Heart right ventricle (tissue), 16 donors: ENCODE measurements around the gene DDX24. TPM values are rescaled to one million over a fixed set of nuclear protein-coding genes. Genes with fewer than 3 reads are reported as not detected.

Experiments used
- ATAC-seq, 8 donors: fragments of 200-7000 bp; cut with Tn5 transposase; one replicate each; pipeline ENCODE4 v1.9.1; 2020; ENCODE audit warnings: mild to moderate bottlenecking in 8 of 8, moderate library complexity in 8 of 8, moderate number of reproducible peaks in 1 of 8
- DNase-seq, 2 donors: peaks; one replicate each; pipeline ENCODE4 v3.0.0-alpha.2; 2020
- H3K27ac ChIP-seq, 10 donors: fragments of 200-600 bp; sonication (generic) in 2 of 10; one replicate each; pipeline versions ENCODE4 v1.5.0 to v1.8.0; 2020 to 2022; ENCODE audit warnings: mild to moderate bottlenecking in 3 of 10
- H3K27me3 ChIP-seq, 7 donors: fragments of 200-600 bp; one replicate each; pipeline ENCODE4 v1.8.0; 2021 to 2022; ENCODE audit warnings: mild to moderate bottlenecking in 2 of 7
- H3K36me3 ChIP-seq, 9 donors: fragments of 200-600 bp; sonication (generic) in 1 of 9; one replicate each; pipeline versions ENCODE4 v1.5.0 to v1.8.0; 2020 to 2022; ENCODE audit warnings: mild to moderate bottlenecking in 2 of 9
- H3K4me1 ChIP-seq, 9 donors: fragments of 200-600 bp; sonication (generic) in 1 of 9; one replicate each; pipeline versions ENCODE4 v1.5.0 to v1.8.0; 2020 to 2022; ENCODE audit warnings: mild to moderate bottlenecking in 4 of 9
- H3K4me3 ChIP-seq, 10 donors: fragments of 200-600 bp; sonication (generic) in 2 of 10; one replicate each; pipeline versions ENCODE4 v1.5.0 to v1.8.0; 2020 to 2022; ENCODE audit warnings: mild to moderate bottlenecking in 7 of 10, moderate library complexity in 2 of 10
- H3K9me3 ChIP-seq, 11 donors: fragments of 200-600 bp in 10 of 11; sonication (generic) in 2 of 11; one replicate each; pipeline versions ENCODE4 v1.5.0 to v1.8.0; 2013 to 2022; ENCODE audit warnings: mild to moderate bottlenecking in 2 of 11, control low read depth in 1 of 11, moderate library complexity in 1 of 11
- WGBS, 2 donors: extraction: QIAGEN DNeasy Blood & Tissue Kit; methylation state at CpG; one replicate each; pipeline ENCODE4 v1.1.7; 2013; ENCODE audit warnings: inconsistent platforms in 1 of 2; 5-methylcytosine and 5-hydroxymethylcytosine counted together
- intact Hi-C, 10 donors: fragments of 100-400 bp; cut with DNase I; formaldehyde crosslinking; loops; one replicate each; pipeline versions ENCODE4 v1.11.1 to v1.14.2; 2022
- polyA plus RNA-seq, 2 donors: library from polyadenylated mRNA; stranded (reverse); fragments of 200-250 nt; gene quantifications; one replicate each; pipeline ENCODE4 v1.2.3, GENCODE V29; 2013
- total RNA-seq, 10 donors: library from RNA; stranded (reverse); fragmentation: NEBNext Ultra II Directional in 3 of 10; extraction: Animal tissue kit (Norgen Biotek cat#: 25700) in 3 of 10; gene quantifications; one replicate each; pipeline versions ENCODE4 v1.2.1 to v1.2.4, GENCODE V29; 2021 to 2023
- TF ChIP-seq, protein P1 (sequence below), 9 donors: fragments of 200-600 bp; sonication (generic) in 2 of 9; IDR thresholded peaks; one replicate each; pipeline versions ENCODE4 v1.5.0 to v1.8.0; 2021 to 2022; ENCODE audit warnings: antibody characterized with exemption in 9 of 9, mild to moderate bottlenecking in 5 of 9, moderate library complexity in 1 of 9
- donor health status: Arrhythmogenic right ventricular cardiomyopathy.
- donor health status: ischemic (EF 13 %, LVEDD 7.1; RV severe dilation, severe dysfunction).
- donor health status: healthy with polysubstance abuse.
- donor health status: DM: no; HTN: yes; CAD: no.
- donor health status: DM: no; HTN: no; CAD: no.
- donor health status: ischemic (EF 25% LVEDD 6.9; RV normal size, moderate dysfunction).
- donor health status: ischemic (EF 25% LVEDD 5.7; RV mildly dilated, moderate dysfunction).
- donor health status: healthy.
- donor health status: DM: yes; HTN: yes; CAD: no.
- donor health status: Ischemic cardiomyopathy.
- donor health status: ischemic (EF 35%, LVEDD 5.7; RV mildly dilated, moderate dysfunction).
- donor health status: nonischemic (EF 11% LVEDD 7.7; RV severe dilation, severe dysfunction).
- donor health status: DM: yes; HTN: yes; CAD: no.
- donor health status: PGD.
- donor health status: ischemic (EF 29% LVEDD 5.4; RV normal size, mild dysfunction).
- donor health status: nonischemic (EF 23%, LVEDD 6.1; RV moderate dilation, normal function).

DDX24 gene
- total and polyA plus RNA-seq, 12 donors, result 94.1 to 269 (median 234) TPM

DNA sequence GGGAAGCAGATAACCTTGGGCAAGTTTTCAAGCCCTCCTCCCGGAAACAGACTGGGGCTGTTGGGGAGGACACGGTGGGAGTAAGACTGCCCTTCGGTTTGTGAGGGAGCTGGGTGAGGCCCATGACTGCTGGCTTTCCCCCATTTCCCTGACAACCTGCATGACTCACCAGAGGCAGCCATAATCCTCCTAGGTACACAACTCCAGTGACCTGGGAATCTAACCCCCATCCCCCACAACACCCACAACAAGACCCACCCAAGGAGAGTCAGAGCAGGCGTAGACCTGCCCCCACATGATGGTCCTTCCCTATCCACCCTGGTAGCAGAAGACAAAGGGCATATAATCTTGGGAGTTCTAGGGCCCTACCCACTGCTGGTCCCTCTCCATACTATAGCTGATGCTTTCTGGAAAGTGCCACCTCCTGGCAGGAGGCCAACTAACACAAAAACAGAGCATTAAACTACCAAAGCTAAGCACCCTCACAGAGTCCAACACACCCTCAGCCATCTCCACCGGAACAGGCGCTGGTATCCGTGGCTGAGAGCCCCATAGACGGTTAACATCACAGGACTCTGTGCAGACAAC is 14.8 kb downstream of the DDX24 start:
- DNase-seq (no peak), ATAC-seq (peak in 4 of 8 donors; percentile 25 to 55 (median 37))
- H3K27me3 ChIP-seq, result no peaks in the 10 kb centered on the region
- H3K27ac ChIP-seq, result no peak overlapping the region
- TF ChIP-seq, protein P1, sequence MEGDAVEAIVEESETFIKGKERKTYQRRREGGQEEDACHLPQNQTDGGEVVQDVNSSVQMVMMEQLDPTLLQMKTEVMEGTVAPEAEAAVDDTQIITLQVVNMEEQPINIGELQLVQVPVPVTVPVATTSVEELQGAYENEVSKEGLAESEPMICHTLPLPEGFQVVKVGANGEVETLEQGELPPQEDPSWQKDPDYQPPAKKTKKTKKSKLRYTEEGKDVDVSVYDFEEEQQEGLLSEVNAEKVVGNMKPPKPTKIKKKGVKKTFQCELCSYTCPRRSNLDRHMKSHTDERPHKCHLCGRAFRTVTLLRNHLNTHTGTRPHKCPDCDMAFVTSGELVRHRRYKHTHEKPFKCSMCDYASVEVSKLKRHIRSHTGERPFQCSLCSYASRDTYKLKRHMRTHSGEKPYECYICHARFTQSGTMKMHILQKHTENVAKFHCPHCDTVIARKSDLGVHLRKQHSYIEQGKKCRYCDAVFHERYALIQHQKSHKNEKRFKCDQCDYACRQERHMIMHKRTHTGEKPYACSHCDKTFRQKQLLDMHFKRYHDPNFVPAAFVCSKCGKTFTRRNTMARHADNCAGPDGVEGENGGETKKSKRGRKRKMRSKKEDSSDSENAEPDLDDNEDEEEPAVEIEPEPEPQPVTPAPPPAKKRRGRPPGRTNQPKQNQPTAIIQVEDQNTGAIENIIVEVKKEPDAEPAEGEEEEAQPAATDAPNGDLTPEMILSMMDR (IDR thresholded peaks at IDR 0.05), result no peak
- H3K9me3 ChIP-seq, result peaks cover 0 to 35% (median 0%) of the 10 kb centered on the region in 11 donors
- H3K4me3 ChIP-seq, result no peak overlapping the region
- peaks cover 0 to 27% (median 9%) of the 10 kb centered on the region in 9 donors for H3K36me3 ChIP-seq
- intact Hi-C loops, result no loop called here
- 56% methylated on average over 8 of the region's 8 CpGs for whole genome bisulfite sequencing, 2 donors
- H3K4me1 ChIP-seq, result peaks cover 5 to 52% (median 32%) of the 10 kb centered on the region in 9 donors

DNA sequence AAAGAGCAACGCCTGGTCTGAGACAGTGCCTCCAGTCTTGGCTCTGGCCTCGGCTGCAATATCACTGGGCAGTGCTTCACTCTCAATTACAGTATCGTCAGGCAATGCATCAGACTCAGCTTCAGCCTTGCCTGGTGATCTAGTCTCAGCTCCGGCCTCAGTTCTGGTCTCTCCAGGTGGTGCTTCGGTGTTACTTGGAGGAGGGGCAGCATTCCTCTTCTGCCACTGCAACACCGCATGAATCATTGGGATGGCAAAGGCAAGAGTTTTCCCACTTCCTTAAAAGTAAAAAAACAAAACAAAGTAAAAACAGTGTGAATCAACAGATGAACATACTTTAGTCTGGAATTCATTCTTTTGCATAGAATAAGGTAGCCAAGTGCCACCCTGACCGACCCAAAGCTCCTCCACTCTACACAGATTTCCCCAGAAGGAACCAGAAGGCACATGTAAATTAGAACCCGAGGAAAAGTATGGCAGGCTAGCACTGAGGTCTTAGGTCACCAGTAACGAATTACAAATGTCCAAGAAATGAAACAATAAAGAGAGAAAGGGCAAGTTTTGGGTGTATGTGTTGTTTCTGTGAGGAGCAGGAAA is 18.6 kb downstream of the DDX24 start:
- TF ChIP-seq, protein P1 (IDR thresholded peaks at IDR 0.05), result no peak
- no peak overlapping the region for H3K27ac ChIP-seq
- H3K36me3 ChIP-seq, result peaks cover 4 to 65% (median 44%) of the 10 kb centered on the region in 9 donors
- no peaks in the 10 kb centered on the region for H3K27me3 ChIP-seq
- DNase-seq, result no peak
- no peak for ATAC-seq
- WGBS, 2 donors, result 73 to 77% methylated on average over 9 of the region's 9 CpGs
- intact Hi-C loops, result no loop called here
- peaks cover 0 to 2% (median 0%) of the 10 kb centered on the region in 11 donors for H3K9me3 ChIP-seq
- peaks cover 5 to 72% (median 31%) of the 10 kb centered on the region in 9 donors for H3K4me1 ChIP-seq
- H3K4me3 ChIP-seq, result no peak overlapping the region

DNA sequence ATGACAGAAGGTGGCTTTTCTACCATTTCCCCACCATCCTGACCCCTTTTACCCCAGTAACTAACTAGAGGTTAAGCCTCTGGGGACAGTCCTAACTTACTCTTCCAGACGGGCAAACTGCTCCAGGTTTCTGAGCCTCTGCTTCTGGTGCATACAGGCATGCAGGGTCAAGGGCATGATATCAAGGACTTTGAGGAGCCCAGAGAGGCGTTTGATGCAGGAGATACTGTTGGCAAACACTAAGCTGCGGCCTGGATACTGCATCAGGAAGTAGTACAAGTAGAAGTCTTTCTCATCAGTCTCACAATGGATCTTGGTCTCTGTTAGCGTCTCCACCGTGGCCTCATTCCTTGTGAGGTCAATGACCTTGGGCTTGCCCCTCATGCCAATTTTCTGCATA is 21.0 kb downstream of the DDX24 start:
- DNase-seq (no peak), ATAC-seq (no peak)
- Histone ChIP-seq H3K27ac (no peak overlapping the region), H3K27me3 (no peaks in the 10 kb centered on the region), H3K4me3 (no peak overlapping the region), H3K4me1 (peaks cover 0 to 59% (median 15%) of the 10 kb centered on the region in 9 donors), H3K9me3 (no peaks in the 10 kb centered on the region), H3K36me3 (peaks cover 5 to 89% (median 67%) of the 10 kb centered on the region in 9 donors)
- TF ChIP-seq, protein P1 (IDR thresholded peaks at IDR 0.05), result no peak
- 48 to 58% methylated on average over 5 of the region's 5 CpGs for WGBS, 2 donors
- intact Hi-C loops, result no loop called here

DNA sequence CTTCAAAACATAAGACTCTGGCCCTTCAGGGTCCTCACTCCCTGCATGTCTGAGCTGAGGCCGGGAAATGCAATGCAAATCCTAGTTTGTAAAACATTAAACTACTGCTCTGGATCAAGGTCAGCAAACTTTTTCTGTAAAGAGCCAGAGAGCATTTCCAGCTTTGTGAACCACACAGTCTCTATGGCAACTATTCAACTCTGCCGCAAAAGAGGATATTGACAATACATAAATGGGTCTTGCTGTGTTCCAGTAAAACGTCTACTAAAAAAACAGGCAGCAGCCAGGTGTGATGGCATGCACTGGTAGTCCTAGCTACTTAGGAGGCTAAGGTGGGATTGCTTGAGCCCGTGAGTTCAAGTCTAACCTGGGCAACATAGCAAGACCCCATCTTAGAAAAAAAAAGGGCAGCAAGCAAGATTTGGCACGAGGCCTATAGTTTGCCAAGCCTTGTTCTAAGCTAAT is 22.3 kb downstream of the DDX24 start:
- Histone ChIP-seq H3K4me3 (no peak overlapping the region), H3K27me3 (no peaks in the 10 kb centered on the region), H3K9me3 (no peaks in the 10 kb centered on the region), H3K36me3 (peaks cover 5 to 100% (median 80%) of the 10 kb centered on the region in 9 donors), H3K4me1 (peaks cover 0 to 59% (median 15%) of the 10 kb centered on the region in 9 donors), H3K27ac (no peak overlapping the region)
- TF ChIP-seq, protein P1 (IDR thresholded peaks at IDR 0.05), result no peak
- intact Hi-C loops, result no loop called here
- 87 to 90% methylated on average over 5 of the region's 5 CpGs for WGBS, 2 donors
- no peak for DNase-seq
- ATAC-seq, result no peak
